GM12878 (cell line): ENCODE results near the gene TAF11. TPM values are rescaled to one million over a fixed set of nuclear protein-coding genes. Genes with fewer than 3 reads are reported as not detected.
A peak's percentile ranks its signal among the peaks of the same experiment; 100 is the strongest.

Source experiments
- BACH1 ChIP-seq: fragments of 450-650 bp; IDR thresholded peaks from 2 replicates; pipeline ENCODE4 v1.6.1; 2017; ENCODE audit warnings: mild to moderate bottlenecking, borderline replicate concordance
- CBFB ChIP-seq: IDR thresholded peaks from 2 replicates; pipeline ENCODE4 v1.6.1; 2016; ENCODE audit warnings: antibody characterized with exemption, low read depth
- ELK1 ChIP-seq: IDR thresholded peaks from 2 replicates; pipeline ENCODE4 v1.6.1; 2012; ENCODE audit warnings: low read depth, low read length, improper control_type of control experiment
- ETV6 ChIP-seq, 2 experiments: fragments of 450-650 bp in 1 of 2; IDR thresholded peaks in 1 of 2; conservative IDR thresholded peaks in 1 of 2; 2 replicates each; pipeline ENCODE4 v1.6.1; 2014; ENCODE audit warnings: antibody characterized with exemption in 1 of 2, borderline replicate concordance in 1 of 2, low read depth in 1 of 2, mild to moderate bottlenecking in 1 of 2, moderate library complexity in 1 of 2
- EZH2 ChIP-seq: IDR thresholded peaks from 2 replicates; pipeline ENCODE4 v1.6.1; 2012; ENCODE audit warnings: low read depth, mild to moderate bottlenecking, control low read depth, inconsistent platforms, low read length, borderline replicate concordance; ENCODE audit not compliant: control insufficient read depth
- JUNB ChIP-seq: IDR thresholded peaks from 2 replicates; pipeline ENCODE4 v1.6.1; 2016; ENCODE audit warnings: antibody characterized with exemption, mild to moderate bottlenecking
- LARP7 ChIP-seq: fragments of 450-650 bp; IDR thresholded peaks from 2 replicates; pipeline ENCODE4 v1.6.1; 2017; ENCODE audit warnings: mild to moderate bottlenecking
- MEF2A ChIP-seq: IDR thresholded peaks from 2 replicates; pipeline ENCODE4 v1.6.1; 2011; ENCODE audit warnings: low read depth, mild to moderate bottlenecking, low read length, moderate library complexity; ENCODE audit not compliant: insufficient read depth
- MTA3 ChIP-seq: IDR thresholded peaks from 2 replicates; pipeline ENCODE4 v1.6.1; 2012; ENCODE audit warnings: low read length, inconsistent platforms, borderline replicate concordance
- NKRF ChIP-seq: fragments of 450-650 bp; conservative IDR thresholded peaks from 2 replicates; pipeline ENCODE4 v1.6.1; 2017; ENCODE audit warnings: mild to moderate bottlenecking, moderate library complexity
- NR2C1 ChIP-seq: fragments of 450-650 bp; IDR thresholded peaks from 2 replicates; pipeline ENCODE4 v1.6.1; 2017; ENCODE audit warnings: antibody characterized with exemption, mild to moderate bottlenecking, moderate library complexity
- PAX8 ChIP-seq: fragments of 450-650 bp; IDR thresholded peaks from 2 replicates; pipeline ENCODE4 v1.6.1; 2017; ENCODE audit warnings: mild to moderate bottlenecking, moderate library complexity
- PBX3 ChIP-seq: IDR thresholded peaks from 2 replicates; pipeline ENCODE4 v1.6.1; 2011; ENCODE audit warnings: mild to moderate bottlenecking, low read depth, low read length, moderate library complexity; ENCODE audit not compliant: insufficient replicate concordance
- POLR2A ChIP-seq: IDR thresholded peaks from 2 replicates; pipeline ENCODE4 v1.6.1; 2011; ENCODE audit warnings: low read depth, mild to moderate bottlenecking, low read length
- RAD21 ChIP-seq: IDR thresholded peaks from 2 replicates; pipeline ENCODE4 v1.6.1; 2011; ENCODE audit warnings: mild to moderate bottlenecking, low read depth, low read length, moderate library complexity; ENCODE audit not compliant: insufficient read depth
- RAD51 ChIP-seq: fragments of 450-650 bp; IDR thresholded peaks from 2 replicates; pipeline ENCODE4 v1.6.1; 2016; ENCODE audit warnings: moderate library complexity, mild to moderate bottlenecking, inconsistent platforms
- SMAD1 ChIP-seq: fragments of 450-650 bp; IDR thresholded peaks from 2 replicates; pipeline ENCODE4 v1.6.1; 2018; ENCODE audit warnings: mild to moderate bottlenecking, low read depth; ENCODE audit not compliant: partially characterized antibody
- SMARCA5 ChIP-seq: fragments of 450-650 bp; IDR thresholded peaks from 2 replicates; pipeline ENCODE4 v1.6.1; 2017; ENCODE audit warnings: mild to moderate bottlenecking
- ZNF592 ChIP-seq: fragments of 450-650 bp; IDR thresholded peaks from 2 replicates; pipeline ENCODE4 v1.6.1; 2017; ENCODE audit warnings: mild to moderate bottlenecking, moderate library complexity
- polyA plus RNA-seq, 11 experiments: library from polyadenylated mRNA; depleted of rRNA in 4 of 11; unstranded in 6 of 11; stranded (reverse) in 5 of 11; fragments of >200 nt; fragmentation: Nextera tagmentation in 4 of 11; fragmentation: Illumina TruSeq in 1 of 11; extraction: Ambion mirVana in 4 of 11; extraction: Trizol in 1 of 11; gene quantifications; 1 replicate in 1 of 11; 2 replicates in 10 of 11; pipeline versions ENCODE4 v1.2.1 to v1.2.3, GENCODE V29; 2011 to 2016; ENCODE audit warnings: inconsistent platforms in 2 of 11, missing spikeins in 2 of 11, low read depth in 1 of 11
- total RNA-seq, 4 experiments: library from RNA; depleted of rRNA in 3 of 4; stranded (reverse); fragments of >200 nt in 3 of 4; fragmentation: Illumina TruSeq in 1 of 4; extraction: Trizol in 1 of 4; gene quantifications; 2 replicates each; pipeline versions ENCODE4 v1.2.1 to v1.2.3, GENCODE V29; 2013 to 2021

TAF11 gene
- total and polyA plus RNA-seq, 10 of the 15 experiments (the other 5 are each of a cell fraction or from before 2014, with no cell fraction given): 24.6 to 59.2 (median 32.0) TPM

- peak; percentile 83 for TF ChIP-seq NKRF
- TF ChIP-seq NR2C1: peak; percentile 69
- TF ChIP-seq POLR2A: peak; percentile 97
- TF ChIP-seq BACH1: peak; percentile 25; the same call in 1 of the 2 replicates
- peak; percentile 90 for TF ChIP-seq ELK1
- TF ChIP-seq MTA3: peak; percentile 25; the same call in 1 of the 2 replicates
- no peak for TF ChIP-seq PBX3
- TF ChIP-seq ETV6 (conservative IDR thresholded peaks at IDR 0.05 in 1 of 2, IDR thresholded peaks at IDR 0.05 in 1 of 2; ENCODE audit: borderline replicate concordance in 1 of 2, low read depth in 1 of 2): 0 out of 4 replicates have a peak, but pooled peaks of 1 of the 2 experiments have one; percentile 22
- 0 out of 2 replicates have a peak, but pooled peaks have one; percentile 69 for TF ChIP-seq LARP7
- TF ChIP-seq RAD21: no peak
- peak; percentile 74; the same call in 1 of the 2 replicates for TF ChIP-seq CBFB
- TF ChIP-seq PAX8: peak; percentile 46; the same call in 1 of the 2 replicates
- no peak for TF ChIP-seq EZH2
- TF ChIP-seq SMAD1: no peak
- TF ChIP-seq JUNB: no peak
- no peak for TF ChIP-seq ZNF592
- TF ChIP-seq RAD51: no peak
- TF ChIP-seq SMARCA5: 0 out of 2 replicates have a peak, but pooled peaks have one; percentile 34
- TF ChIP-seq MEF2A: no peak
Measured at GRCh38 chr6:34887753-34888513, at the start of gene TAF11 (continued).
